GM12801 (cell line): ENCODE measurements around the gene TOMM7.

Experiments used
- CTCF ChIP-seq: IDR thresholded peaks from one replicate; pipeline ENCODE4 v1.5.1; 2011; ENCODE audit warnings: control low read depth; ENCODE audit not compliant: insufficient read length; ENCODE audit errors: extremely low read depth

The TOMM7 gene

GRCh38 chr7:22784346-22784745 lies 38.3 kb downstream of the TOMM7 start:
- TF ChIP-seq CTCF: no peak

GRCh38 chr7:22783421-22783820 lies 39.2 kb downstream of the TOMM7 start:
- no peak for TF ChIP-seq CTCF

- TF ChIP-seq CTCF: peak; percentile 82
Observed at GRCh38 chr7:22782616-22783232, 39.9 kb downstream of the TOMM7 start.

GRCh38 chr7:22781230-22781711 lies 41.4 kb downstream of the TOMM7 start:
- TF ChIP-seq CTCF: no peak

- no peak for TF ChIP-seq CTCF
Observed at GRCh38 chr7:22776964-22777363, 45.7 kb downstream of the TOMM7 start.

GRCh38 chr7:22772885-22773284 lies 49.8 kb downstream of the TOMM7 start:
- TF ChIP-seq CTCF: no peak

GRCh38 chr7:22771872-22772228 lies 50.8 kb downstream of the TOMM7 start:
- no peak for TF ChIP-seq CTCF
